Right cardiac atrium (tissue), 5 donors: Measurements from ENCODE around the gene KCNK15. TPM values are rescaled to one million over a fixed set of nuclear protein-coding genes. Genes with fewer than 3 reads are reported as not detected.

ENCODE experiments used
- ATAC-seq, 2 donors: fragments of 200-7000 bp; cut with Tn5 transposase; one replicate each; pipeline versions ENCODE4 v1.8.0 to v1.9.1; 2020; ENCODE audit warnings: moderate library complexity in 2 of 2, mild to moderate bottlenecking in 1 of 2
- DNase-seq, 3 donors: peaks; one replicate each; pipeline ENCODE4 v3.0.0-alpha.2; 2020
- H3K27ac ChIP-seq: one replicate; pipeline ENCODE4 v1.5.1; 2013; ENCODE audit warnings: mild to moderate bottlenecking, low read length, control low read depth, moderate library complexity
- H3K27me3 ChIP-seq: one replicate; pipeline ENCODE4 v1.6.1; 2013; ENCODE audit not compliant: control insufficient read depth, insufficient read depth
- H3K4me1 ChIP-seq: one replicate; pipeline ENCODE4 v1.6.1; 2013; ENCODE audit warnings: low read length; ENCODE audit not compliant: control insufficient read depth, insufficient read depth
- H3K4me3 ChIP-seq: one replicate; pipeline ENCODE4 v1.5.1; 2013; ENCODE audit warnings: low read length, control low read depth
- H3K9me3 ChIP-seq: one replicate; pipeline ENCODE4 v1.6.1; 2013; ENCODE audit warnings: low read length; ENCODE audit not compliant: control insufficient read depth
- WGBS: extraction: QIAGEN DNeasy Blood & Tissue Kit; methylation state at CpG from one replicate; pipeline ENCODE4 v1.1.7; 2013; 5-methylcytosine and 5-hydroxymethylcytosine counted together
- intact Hi-C, 4 donors: fragments of 100-400 bp; cut with DNase I; formaldehyde crosslinking; loops; one replicate each; pipeline versions ENCODE4 v1.11.0 to v1.14.0; 2022 to 2023
- polyA plus RNA-seq: library from polyadenylated mRNA; stranded (reverse); fragments of 200-250 nt; gene quantifications from one replicate; pipeline ENCODE4 v1.2.3, GENCODE V29; 2013
- total RNA-seq, 4 donors: library from RNA; stranded (reverse); fragmentation: NEBNext Ultra II Directional; extraction: Animal tissue kit (Norgen Biotek cat#: 25700); gene quantifications; one replicate each; pipeline ENCODE4 v1.2.1, GENCODE V29; 2021
- donor health status: healthy with polysubstance abuse.
- donor health status: DM: no; HTN: yes; CAD: no.
- donor health status: DM: no; HTN: no; CAD: no.
- donor health status: DM: no; HTN: yes; CAD: no; lungs with severe emphysema.
- donor health status: DM: yes; HTN: yes; CAD: no.

The KCNK15 gene
- total and polyA plus RNA-seq, 5 donors = 0.65 to 1.3 (median 1.0) TPM

DNA sequence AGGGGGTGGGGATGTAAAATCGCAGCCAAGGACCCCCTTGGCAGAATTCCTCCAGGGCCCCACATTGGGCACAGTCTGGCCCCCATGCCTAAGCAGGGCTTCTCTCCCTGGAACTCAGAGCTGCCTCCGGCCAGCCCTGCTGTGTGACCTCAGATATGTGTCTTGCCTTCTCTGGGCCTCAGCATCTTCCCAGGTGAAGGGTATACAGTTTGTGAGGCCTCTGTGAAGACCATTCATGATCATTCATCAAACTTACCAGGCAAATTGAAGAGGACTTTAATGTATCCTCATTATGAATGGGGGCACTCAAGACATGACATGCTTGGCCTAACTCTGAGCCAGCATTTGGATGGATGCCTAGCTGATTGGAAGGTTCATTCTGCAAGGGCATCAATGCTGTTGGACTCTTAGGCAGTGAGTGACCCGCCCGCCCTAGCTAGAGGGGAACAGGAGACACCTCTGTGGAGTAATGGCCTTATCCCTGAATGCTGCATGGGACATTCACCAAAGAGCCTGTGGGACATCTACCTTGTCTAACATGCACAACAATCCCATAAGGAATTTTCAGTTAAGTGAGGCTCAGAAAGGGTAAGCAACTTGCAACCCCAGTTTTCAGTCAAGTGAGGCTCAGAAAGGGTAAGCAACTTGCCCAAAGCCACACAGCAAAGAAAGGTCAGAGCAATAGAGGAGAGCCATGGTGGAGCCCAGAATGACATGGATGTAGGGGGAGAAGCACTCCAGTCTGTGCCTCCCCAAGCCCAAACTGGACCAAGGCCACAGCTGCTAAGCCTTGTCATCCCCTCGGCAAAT is 30.0 kb upstream of the KCNK15 start:
- Histone ChIP-seq H3K27me3 (no peaks in the 10 kb centered on the region), H3K27ac (peak overlapping the region; percentile 73), H3K9me3 (no peaks in the 10 kb centered on the region), H3K4me1 (peaks cover 17% of the 10 kb centered on the region), H3K4me3 (peak overlapping the region; percentile 1)
- no peak for ATAC-seq
- 74% methylated on average over 5 of the region's 5 CpGs for WGBS
- DNase-seq = peak in 1 of 3 donors; percentile 57
- intact Hi-C loops = no loop called here

DNA sequence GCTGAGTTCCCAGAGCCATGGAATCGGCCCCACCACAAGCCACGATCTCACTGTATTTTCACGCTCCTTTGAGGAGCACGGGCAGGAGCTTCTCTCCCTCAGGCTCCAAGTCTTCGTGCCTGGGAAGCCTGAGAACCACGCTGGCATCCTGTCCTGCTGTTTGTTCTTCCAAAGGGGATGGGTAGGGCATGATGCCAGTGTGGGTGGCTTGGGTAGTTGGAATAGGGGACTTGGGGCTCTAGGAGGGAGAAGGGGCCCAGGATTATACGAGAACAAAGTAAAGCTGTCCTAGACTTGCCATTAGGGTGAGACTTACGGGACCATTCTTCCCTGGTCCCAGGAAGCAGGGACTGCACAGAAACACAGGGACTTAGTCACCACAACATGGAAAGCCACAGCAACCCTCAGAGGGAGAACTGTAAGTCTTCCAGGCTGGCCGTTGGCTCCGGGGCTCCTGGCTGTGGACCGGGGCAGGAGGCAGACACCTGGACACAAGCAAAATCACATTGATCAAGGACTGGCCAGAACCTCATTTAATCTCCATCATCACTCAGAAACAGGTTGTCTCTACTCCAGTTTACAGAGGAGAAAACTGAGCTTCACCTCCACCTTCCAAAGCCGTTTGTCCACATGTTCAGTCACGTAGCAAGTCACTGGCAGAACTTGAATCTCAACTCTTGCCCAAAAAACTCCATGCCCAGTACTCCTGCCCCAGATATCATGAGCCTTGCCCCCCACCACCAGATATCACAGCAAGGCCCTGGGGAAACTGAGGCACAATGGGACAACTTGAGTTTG is 29.2 kb upstream of the KCNK15 start:
- intact Hi-C loops = no loop called here

DNA sequence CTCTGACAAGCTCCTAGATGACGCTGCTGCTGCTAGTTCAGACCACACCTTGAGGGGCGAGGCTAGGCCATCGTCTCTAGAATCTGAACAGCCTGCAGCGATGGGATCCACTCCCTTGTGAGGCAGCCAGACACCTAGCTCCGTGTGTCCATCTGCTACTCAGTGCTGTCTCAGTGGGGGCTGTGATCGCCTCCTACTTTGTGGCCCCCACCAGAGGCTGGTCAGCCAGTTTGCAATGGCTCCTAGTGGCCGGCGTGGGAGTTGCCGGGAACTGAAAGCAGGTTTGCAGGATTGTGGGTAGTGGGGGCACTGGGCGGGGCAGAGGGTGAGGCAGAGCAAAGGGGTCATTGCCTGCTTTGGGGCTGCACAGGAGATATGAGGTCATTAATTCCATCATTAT is 27.7 kb upstream of the KCNK15 start:
- Histone ChIP-seq H3K4me1 (peaks cover 14% of the 10 kb centered on the region), H3K27me3 (no peaks in the 10 kb centered on the region), H3K9me3 (no peaks in the 10 kb centered on the region), H3K27ac (peak overlapping the region; percentile 30), H3K4me3 (no peak overlapping the region)
- intact Hi-C loops = no loop called here
- DNase-seq = peak in 2 of 3 donors; percentile 70 to 73
- no peak for ATAC-seq
- 72% methylated on average over 10 of the region's 10 CpGs for WGBS

More for the DNA sequence above, 29.2 kb upstream of the KCNK15 start:
- DNase-seq (peak in 1 of 3 donors; percentile 65), ATAC-seq (no peak)
- Histone ChIP-seq H3K27me3 (no peaks in the 10 kb centered on the region), H3K4me1 (peaks cover 14% of the 10 kb centered on the region), H3K27ac (peak overlapping the region; percentile 73), H3K9me3 (no peaks in the 10 kb centered on the region), H3K4me3 (peak overlapping the region; percentile 12)
- WGBS = 70% methylated on average over 13 of the region's 13 CpGs

DNA sequence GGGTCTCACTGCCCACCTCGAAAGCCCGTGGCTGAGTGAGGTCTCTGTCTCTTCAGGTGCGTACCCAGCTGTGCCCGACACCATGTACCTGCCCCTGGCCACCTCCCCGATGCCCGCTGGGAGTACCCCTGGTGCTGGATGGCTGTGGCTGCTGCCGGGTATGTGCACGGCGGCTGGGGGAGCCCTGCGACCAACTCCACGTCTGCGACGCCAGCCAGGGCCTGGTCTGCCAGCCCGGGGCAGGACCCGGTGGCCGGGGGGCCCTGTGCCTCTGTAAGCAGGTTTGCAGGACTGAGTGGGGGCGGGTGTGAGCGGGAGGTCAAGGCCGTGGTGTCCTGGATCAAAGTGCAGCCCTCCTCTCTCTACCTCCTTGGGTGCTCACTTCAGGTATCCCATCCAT is 25.8 kb upstream of the KCNK15 start:
- H3K27me3 ChIP-seq = no peaks in the 10 kb centered on the region
- DNase-seq = peak in 2 of 3 donors; percentile 65 to 72
- no peaks in the 10 kb centered on the region for H3K9me3 ChIP-seq
- H3K4me1 ChIP-seq = peaks cover 11% of the 10 kb centered on the region
- no peak for ATAC-seq
- WGBS = 92% methylated on average over 19 of the region's 19 CpGs
- intact Hi-C loops = no loop called here
- peak overlapping the region; percentile 88 for H3K27ac ChIP-seq
- H3K4me3 ChIP-seq = no peak overlapping the region

DNA sequence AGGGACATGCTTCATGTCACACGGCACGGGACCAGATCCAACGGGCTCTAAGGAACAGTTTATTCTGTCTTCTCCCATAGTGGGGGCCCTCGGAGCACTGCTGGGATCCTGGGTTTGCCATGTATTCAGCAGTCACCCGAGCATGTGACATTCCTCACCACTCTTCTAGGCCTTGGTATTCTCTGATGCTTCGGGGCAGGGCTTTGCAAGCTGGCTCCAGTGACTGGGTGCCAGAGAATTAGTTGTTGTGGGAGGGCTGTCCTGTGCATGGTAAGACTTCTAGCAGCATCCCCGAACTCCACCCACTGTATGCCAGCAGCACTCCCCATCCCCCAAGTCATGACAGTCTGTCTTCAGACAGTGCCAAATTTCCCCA is 25.1 kb upstream of the KCNK15 start:
- ATAC-seq = peak; percentile 57 to 70

DNA sequence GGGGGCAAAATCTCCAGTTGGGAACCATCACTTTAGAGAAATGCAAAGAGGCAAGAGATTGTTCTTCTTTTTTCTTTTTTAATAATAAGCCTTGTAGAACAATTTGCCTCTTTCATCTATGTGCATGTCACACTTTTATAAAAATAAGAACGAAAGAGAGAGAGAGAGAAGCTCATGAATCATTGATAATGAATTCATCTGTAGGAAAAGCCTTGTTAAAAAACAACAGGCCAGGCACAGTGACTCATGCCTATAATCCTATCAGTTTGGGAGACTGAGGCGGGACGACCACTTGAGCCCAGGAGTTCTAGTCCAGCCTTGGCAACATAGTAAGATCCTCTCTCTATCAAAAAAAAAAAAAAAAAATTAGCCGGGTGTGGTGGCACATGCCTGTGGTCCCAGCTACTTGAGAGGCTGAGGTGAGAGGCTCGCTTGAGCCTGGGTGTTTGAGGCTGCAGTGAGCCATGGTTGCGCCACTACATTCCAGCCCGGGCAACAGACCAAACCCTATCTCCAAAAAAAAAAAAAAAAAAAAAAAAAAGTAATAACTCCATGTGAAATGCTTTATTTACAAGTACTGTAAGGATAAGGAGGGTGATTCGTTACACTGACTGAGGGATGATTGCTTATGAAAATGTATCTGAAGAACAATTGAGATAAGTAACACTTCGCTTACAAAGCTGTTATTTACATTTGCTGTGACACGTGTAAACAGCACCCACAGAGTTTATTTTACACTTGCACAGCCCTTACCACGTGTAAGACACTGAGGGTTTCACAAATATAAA is 24.5 kb upstream of the KCNK15 start:
- ATAC-seq (peak; percentile 60 to 63), DNase-seq (peak; percentile 68 to 90 (median 77))
- WGBS = 36% methylated on average over 11 of the region's 11 CpGs
- Histone ChIP-seq H3K4me3 (no peak overlapping the region), H3K4me1 (peaks cover 8% of the 10 kb centered on the region), H3K27me3 (no peaks in the 10 kb centered on the region), H3K27ac (peak overlapping the region; percentile 88), H3K9me3 (no peaks in the 10 kb centered on the region)
- intact Hi-C loops = no loop called here

More for the DNA sequence above, 25.1 kb upstream of the KCNK15 start:
- DNase-seq = peak in 2 of 3 donors; percentile 61 to 76
- Histone ChIP-seq H3K4me1 (peaks cover 10% of the 10 kb centered on the region), H3K9me3 (no peaks in the 10 kb centered on the region), H3K27me3 (no peaks in the 10 kb centered on the region), H3K4me3 (no peak overlapping the region), H3K27ac (peak overlapping the region; percentile 88)
- WGBS = 53% methylated on average over 7 of the region's 7 CpGs
- intact Hi-C loops = no loop called here

DNA sequence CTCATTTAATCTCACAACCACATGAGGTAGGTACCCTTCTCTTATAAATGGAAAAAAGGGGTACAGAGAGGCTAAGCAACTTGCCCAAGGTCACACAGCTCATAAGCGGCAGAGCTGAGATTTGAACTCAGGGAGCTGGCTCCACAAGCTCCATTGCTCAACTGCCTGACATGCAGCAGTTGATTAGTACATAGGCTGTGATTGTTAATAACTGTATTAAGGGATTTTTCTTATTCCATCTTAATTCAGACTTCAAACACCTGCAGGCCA is 23.9 kb upstream of the KCNK15 start:
- 97% methylated on average over 1 of the region's 1 CpG for whole genome bisulfite sequencing
- Histone ChIP-seq H3K9me3 (no peaks in the 10 kb centered on the region), H3K4me1 (peaks cover 4% of the 10 kb centered on the region), H3K27me3 (no peaks in the 10 kb centered on the region), H3K4me3 (no peak overlapping the region), H3K27ac (peak overlapping the region; percentile 69)
- ATAC-seq (no peak), DNase-seq (no peak)
- intact Hi-C loops = no loop called here

DNA sequence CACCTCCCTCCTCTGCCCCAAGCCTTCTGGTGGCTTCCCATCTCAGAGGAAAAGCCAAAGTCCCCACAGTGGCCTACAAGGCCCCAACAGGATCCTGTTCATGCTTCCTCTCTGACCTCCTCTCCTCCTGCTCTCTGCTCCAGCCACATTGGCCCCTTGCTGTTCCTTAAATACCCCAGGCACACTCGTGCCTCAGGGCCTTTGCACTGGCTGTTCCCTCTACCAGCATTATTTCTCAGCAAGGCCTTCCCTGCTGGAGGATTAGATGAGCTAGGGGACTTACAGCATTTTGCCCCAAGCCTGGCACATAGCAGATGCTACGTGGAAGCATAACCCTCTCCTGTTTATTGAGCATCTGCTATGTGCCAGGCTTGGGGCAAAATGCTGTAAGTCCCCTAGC is 22.7 kb upstream of the KCNK15 start:
- WGBS = 83% methylated on average over 2 of the region's 2 CpGs
- no peak overlapping the region for H3K4me3 ChIP-seq
- ATAC-seq (no peak), DNase-seq (no peak)
- H3K4me1 ChIP-seq = peaks cover 4% of the 10 kb centered on the region
- intact Hi-C loops = no loop called here
- no peak overlapping the region for H3K27ac ChIP-seq
- no peaks in the 10 kb centered on the region for H3K27me3 ChIP-seq
- H3K9me3 ChIP-seq = no peaks in the 10 kb centered on the region

DNA sequence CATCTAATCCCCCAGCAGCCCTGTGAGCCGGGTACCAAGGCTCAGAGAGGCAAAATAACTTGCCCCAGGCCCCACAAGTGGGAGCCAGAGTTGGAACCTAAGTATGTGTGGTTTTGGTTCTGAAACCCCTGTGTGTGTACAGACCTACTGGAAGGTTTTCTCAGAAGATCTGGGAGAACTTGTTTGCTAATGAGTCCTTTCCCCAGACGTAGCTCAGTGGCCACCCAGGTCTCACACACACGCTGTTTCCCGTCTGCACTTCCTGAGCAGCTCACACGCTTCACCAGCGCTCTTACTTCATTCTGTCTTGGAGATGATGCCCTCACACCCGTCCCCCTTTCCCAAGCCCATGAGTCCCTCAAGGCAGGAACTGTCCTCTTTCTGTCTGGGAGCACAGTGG is 22.3 kb upstream of the KCNK15 start:
- Histone ChIP-seq H3K4me3 (no peak overlapping the region), H3K4me1 (peaks cover 4% of the 10 kb centered on the region), H3K9me3 (no peaks in the 10 kb centered on the region), H3K27me3 (no peaks in the 10 kb centered on the region), H3K27ac (no peak overlapping the region)
- intact Hi-C loops = no loop called here
- WGBS = 70% methylated on average over 7 of the region's 7 CpGs
- ATAC-seq (no peak), DNase-seq (no peak)

DNA sequence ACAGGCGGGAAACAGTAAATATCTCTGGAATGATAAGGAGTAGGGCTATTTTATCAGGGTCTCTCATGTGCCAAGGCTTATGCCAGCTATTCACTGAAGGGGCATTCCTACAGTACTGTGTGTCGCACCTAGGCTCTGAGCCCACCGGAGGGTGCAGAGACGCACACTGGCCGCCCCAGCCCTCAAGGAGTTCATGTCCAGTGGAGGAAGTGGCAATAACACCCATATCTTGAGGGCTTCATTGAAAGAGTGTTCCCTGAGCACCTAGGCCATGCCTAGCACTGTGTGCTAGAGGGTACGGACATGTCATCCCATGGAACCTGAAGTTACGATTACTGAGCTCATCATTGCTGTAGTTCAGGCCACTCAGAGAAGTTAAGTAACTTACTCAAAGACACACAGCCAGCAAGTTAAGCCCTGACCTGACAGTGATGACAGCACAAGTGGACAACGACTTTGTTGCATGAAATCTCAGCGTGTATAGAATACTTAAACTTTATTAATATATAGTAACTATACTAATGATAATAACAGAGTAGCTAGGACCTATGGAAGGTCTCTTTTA is 21.8 kb upstream of the KCNK15 start:
- Histone ChIP-seq H3K27me3 (no peaks in the 10 kb centered on the region), H3K4me1 (peaks cover 5% of the 10 kb centered on the region), H3K9me3 (no peaks in the 10 kb centered on the region), H3K4me3 (no peak overlapping the region), H3K27ac (no peak overlapping the region)
- ATAC-seq (no peak), DNase-seq (no peak)
- intact Hi-C loops = no loop called here
- 78% methylated on average over 9 of the region's 9 CpGs for WGBS
